ENCODE measurements around the gene TRAM2.

Gene TRAM2

GRCh38 chr6:52505726-52506409 is 71.0 kb downstream of the TRAM2 start:
- DNase-seq, result no peak

GRCh38 chr6:52504782-52505136 is 72.1 kb downstream of the TRAM2 start:
- no peak for DNase-seq

DNA sequence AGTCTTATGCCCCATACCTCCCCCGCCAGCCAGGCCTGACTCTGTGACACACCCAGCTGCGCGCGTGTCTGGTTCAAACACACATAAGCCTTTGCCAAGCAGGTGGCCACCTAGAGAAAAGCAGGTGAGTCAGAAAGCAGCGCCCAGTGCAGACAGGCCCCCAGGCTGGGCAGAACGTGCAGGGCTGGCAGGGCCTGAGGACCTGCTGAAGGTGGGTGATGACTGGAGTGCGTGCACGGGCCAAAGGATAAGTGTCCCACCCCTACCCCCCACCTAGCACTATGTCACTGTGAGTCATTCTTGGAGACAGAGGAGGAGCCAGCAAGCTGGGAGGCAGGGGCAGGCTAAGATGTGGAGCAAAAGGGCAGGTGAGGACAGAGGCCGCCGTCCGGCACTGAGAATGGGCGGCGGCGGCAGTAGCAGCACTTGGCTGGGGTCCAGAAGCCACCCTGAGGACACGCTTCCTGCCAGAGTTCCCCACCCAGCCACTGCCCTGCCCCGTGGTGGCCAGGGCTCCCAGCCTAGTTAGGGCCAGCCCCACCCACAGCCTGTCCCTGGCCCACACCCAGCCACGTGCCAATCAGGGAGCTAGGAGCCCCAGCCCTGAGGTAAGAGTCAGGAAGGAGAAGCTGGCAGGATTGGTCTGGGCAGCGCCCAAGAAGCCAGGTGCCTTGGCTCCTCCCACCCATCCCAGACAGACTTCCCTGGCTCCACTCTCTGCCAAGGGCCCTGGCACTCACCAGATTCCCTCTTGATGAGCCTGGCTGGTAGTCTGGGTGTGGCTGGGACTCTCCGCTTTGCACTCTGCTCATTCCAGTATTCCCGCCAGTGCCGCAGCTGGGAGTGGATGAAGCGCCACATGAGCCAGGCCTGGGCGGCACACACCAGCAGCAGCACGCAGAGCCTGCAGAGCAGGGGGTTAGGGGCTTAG is 72.7 kb downstream of the TRAM2 start:
- DNase-seq, result peak in 6 of 14 donors; percentile 12 to 89 (median 42)

DNA sequence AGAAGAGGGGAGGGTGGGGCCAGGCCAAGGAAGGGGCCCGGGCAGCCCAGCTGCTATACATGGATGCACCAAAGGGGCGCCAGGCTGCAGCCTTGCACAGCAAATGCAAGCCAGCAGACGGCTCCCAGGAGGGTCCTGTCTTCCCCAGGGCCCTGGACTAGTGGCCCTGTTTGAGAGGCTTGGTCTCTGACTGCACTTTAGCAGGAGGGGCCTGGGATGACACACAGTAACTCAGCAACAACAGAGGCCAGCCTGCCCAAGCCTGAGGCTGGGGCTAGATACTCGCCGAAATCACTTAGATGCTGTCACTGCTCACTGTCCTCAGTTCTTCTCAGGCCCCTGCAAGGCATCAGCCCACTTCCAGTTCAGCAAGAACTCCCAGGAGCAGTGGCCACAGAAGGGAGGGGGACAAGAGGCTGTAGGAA is 73.5 kb downstream of the TRAM2 start:
- DNase-seq, result no peak

DNA sequence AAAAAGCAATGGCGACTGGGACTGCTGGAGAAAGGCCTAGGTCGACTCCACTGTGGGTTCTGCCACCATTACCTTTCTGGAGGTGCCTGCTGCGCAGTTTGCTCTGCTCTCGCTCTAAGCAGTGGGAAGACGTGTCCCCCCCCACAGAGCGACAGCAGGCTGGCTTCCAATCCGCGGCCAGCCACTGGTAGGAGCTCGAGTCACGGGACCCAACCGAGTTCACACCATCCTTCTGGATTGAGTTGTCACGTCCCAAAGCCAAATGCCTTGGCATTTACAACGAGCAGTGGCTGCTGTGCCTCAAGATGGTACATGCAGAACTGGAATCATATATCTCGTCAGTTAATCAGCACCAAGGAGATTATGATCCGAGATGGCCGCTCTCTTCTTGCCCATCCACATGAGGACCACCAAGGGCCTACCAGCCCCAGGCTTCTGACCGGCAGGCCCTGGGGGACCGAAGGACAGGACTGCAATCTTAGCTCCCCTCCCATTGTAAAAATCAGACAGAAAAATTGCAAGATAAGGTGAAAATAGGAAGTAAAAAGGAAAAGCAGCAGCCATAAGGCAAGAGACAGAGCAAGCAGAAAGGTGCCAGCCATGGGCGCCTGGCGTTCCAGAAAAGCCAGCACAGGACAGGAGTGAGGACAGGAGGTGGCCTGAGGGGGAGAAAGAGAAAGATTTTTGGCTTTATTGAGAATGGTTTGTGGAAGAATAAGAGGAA is 74.4 kb downstream of the TRAM2 start:
- DNase-seq, result peak in 1 of 14 donors; percentile 68

DNA sequence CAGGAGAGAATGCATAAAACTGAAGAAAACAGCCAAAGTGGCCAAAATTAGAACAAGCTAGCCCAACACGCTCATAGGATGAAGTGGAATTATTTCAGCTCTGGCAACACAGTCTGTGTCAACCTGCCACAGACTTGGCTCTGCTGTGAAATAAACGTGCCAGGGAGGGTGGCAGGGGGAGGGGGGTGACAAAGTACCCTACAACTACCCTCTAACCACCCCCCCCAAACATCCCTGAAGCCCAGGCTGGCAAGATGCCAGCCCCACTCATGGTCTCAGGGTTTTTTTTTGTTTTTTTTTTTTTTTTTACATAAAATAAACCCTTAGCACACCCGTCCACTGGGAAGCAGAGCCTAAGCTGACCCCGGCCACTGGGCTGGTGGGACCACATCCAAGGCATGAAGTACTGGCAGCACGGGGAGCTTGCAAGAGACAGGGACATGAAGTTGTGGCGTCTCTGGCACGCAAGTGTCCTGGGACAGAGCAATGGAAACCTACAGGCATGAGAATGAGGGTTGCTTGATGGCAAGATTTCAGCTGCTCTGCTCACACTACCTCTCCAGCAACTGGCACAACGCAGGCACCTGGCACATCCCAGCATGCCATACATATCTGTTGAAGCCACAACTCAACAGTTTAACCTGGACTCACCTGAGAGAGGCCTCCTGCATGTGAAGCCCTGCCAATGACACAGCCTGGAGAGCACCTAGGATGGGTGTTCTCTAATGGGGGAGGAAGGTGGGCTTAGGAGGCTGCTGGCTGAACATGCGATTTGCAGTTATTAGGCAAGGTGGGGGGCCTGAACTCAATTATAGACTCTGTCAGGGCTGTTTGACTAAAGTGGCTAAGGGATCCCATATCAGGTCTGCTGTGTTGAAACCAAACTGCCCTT is 76.4 kb downstream of the TRAM2 start:
- no peak for DNase-seq

DNA sequence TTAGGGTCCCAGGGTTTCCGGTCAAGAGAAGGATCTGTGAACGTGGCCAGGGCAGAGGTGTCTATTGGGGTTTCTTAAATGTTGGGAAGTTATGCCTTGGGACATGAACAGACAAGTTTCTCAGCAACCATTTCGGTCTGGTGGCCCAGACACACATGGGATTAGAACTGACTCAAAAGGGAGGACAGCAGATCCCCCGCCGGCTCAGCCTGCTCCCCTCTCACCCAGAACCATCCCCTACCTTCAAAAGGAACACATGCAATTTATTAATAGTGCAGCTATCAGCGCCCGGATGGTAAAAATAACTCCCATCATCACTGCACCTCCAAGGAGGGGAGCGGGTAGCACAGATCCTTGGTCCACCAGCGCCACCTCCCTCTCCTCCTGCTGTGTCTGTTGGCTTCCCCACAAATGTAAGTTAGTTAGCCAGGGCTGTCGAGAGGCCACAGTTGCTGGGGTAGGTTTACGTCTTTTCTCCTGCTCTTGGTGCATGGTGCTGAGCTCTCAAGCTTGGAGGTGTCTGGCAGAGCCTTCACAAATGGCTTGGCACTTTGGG is 77.1 kb downstream of the TRAM2 start:
- DNase-seq, result no peak

GRCh38 chr6:52499026-52499425 is 77.8 kb downstream of the TRAM2 start:
- no peak for DNase-seq

GRCh38 chr6:52498538-52499017 is 78.3 kb downstream of the TRAM2 start:
- DNase-seq, result no peak

GRCh38 chr6:52497652-52498408 is 79.0 kb downstream of the TRAM2 start:
- no peak for DNase-seq

DNA sequence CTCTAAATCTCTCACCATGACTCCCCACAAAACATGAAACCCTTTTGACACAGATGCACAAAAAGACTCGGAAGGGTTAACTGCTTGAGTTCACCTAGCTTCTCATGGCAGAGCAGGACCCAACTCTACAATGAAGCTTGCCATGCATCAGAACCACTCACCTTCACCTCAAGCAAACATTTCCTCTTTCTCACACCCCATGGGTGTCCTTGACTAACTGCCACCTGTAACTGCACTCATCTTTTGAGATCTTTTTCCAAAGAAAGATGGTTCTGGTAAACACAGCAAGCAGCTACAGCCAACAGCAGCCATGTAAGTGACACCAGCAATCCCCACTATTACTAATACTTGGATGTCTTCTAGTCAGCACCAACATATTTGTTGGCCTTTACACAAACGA is 80.2 kb downstream of the TRAM2 start:
- DNase-seq, result no peak

- DNase-seq, result no peak
These were observed 80.9 kb downstream of the TRAM2 start for GRCh38 chr6:52495922-52496321.

- no peak for DNase-seq
These were observed 82.4 kb downstream of the TRAM2 start for GRCh38 chr6:52494298-52495072.

DNA sequence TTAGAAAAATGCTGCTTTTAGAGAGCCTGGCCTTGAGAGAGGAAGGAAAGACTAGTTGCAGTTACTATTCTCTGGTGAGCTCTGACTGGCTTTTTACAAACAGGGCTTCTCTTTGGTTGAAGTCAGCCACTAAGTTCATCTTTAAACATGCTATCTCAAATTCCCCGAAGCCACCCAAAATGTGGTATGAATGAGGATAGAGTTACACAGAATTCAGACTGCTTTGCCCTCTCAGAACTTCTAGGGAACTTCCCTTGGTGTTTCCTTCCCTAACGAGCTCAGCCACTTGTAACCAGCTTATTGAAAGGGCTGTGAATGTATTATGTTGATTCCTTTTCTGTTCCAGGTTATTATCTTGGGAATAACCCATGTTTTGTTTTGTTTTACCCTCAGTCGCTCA is 83.2 kb downstream of the TRAM2 start:
- no peak for DNase-seq

DNA sequence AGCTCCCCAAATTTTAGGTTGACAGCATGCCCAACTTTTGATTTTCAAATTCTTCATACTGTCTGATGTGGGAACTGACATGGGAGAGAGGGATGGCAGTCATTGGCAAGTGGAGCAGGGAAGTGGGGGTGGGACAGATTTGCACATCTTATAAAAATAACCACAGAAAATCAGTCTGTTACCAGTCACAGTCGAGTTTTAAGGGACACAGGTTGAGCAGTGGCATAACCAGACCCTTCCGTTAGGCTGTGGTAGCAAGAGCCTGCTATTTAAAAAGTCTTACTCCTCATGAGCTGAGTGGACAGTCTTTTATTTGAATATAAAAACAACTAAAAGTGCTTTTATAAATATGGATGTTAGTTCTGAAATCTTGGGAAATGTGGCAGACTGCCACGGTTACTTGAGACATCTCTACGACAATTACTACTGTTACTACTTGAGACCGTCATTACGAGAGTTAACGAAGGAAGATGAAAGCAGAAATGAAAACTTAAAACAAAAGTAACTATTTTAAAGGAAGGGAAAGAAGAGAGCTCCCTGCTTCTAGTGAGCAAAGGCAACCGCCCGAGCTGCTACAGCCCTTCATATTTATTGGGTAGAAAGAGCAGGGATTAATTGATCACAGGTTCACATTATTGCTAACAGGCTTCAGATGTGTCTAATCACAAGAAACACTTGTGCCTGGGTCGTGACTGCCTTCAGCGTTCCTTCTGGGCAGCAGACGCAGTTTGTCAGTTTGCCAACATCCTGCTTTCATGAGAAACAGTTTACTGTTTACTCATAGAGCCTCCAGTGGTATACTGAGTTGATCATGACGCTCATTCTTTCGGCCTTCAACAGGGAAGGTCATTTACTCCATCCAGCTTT is 85.4 kb downstream of the TRAM2 start:
- no peak for DNase-seq

DNA sequence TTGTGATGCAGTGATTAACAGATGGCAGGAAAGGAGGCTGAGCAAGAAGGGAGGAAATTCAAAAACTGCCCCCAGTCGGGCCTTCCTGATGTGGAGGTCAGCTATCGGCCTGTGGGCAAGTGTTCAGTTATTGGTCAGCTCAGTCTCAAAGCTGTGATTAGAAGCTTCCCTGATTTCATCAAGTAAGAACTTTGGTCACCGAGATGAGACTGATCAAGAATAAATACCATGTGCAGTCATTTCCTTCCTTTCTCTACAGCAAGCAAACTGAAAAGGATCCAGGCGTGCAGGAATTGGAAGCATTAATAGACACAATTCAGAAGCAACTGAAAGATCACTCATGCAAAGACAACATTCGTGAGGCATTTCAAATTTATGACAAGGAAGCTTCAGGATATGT is 87.0 kb downstream of the TRAM2 start:
- DNase-seq, result no peak

DNA sequence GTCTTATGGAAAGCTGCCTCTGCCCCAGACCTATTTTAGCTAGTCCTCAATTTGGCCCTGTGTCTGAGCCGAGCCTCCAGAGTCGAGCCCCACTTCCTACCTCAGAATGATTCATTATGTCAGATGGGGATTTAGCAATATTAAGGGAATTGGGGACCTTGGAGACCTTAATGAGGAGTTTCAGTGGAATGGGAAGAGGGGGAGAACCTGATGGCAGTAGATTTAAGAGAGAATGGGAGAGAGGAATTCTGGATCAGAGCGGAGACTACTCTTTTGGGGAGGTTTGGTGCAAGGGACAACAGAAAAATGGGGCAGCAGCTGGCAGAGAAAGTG is 93.2 kb downstream of the TRAM2 start:
- no peak for DNase-seq

DNA sequence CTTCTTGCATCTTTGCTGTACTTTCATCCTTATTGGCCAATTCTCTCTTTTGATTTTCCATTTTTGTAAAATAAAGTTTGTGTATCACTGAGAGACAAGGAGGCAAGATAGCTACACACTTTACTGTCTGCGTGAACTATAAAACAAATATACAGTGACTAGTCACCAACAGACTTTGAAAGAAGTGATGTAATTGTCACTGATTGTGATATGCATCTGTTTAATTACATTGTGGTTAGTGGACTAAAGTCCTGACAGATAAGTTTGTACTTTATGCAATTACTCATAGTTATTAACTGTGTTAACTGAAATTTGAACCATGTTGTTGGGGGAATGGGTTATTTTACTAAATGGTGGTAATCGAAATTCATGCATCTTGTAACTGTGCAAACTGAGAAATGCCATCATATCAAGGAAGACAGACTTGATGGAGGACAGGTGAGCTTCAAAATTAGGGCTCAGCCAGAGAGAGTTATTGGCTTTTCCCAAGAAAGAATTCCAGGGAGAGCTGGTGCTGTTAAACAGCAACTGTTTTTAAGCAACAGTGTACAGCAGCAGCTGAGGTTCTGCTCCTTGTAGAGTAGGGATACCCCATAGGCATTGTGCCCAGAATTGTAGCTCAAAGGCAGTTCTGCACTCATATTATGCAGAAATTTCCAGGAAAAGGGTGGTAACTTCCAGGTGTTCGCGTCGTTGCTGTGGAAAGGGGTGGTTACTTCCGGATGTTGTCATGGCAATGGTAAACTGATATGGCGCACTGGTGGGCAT is 93.8 kb downstream of the TRAM2 start:
- DNase-seq, result no peak

Measured in C1 segment of cervical spinal cord (tissue), 14 donors.